DOHH2 (cell line): Measurements from ENCODE around the gene SETDB1.

Experiments
- H3F3A ChIP-seq: fragments of 200-600 bp; sonication (generic), shearing (Covaris generic); 2 replicates; pipeline ENCODE4 v1.6.0; 2016; ENCODE audit warnings: antibody characterized with exemption, mild to moderate bottlenecking; ENCODE audit not compliant: control insufficient read depth, insufficient read depth
- H3K27ac ChIP-seq: fragments of 200-600 bp; sonication (generic); 2 replicates; pipeline ENCODE4 v1.5.1; 2014; ENCODE audit warnings: low read depth, mild to moderate bottlenecking, low read length, moderate library complexity
- H3K27me3 ChIP-seq: fragments of 200-600 bp; sonication (generic); 2 replicates; pipeline ENCODE4 v1.6.1; 2014; ENCODE audit warnings: mild to moderate bottlenecking, low read length, mixed read lengths; ENCODE audit not compliant: control insufficient read depth
- H3K36me3 ChIP-seq: fragments of 200-600 bp; sonication (generic); 2 replicates; pipeline ENCODE4 v1.6.1; 2014; ENCODE audit warnings: mild to moderate bottlenecking, low read length, moderate library complexity, mixed read lengths; ENCODE audit not compliant: control insufficient read depth
- H3K4me1 ChIP-seq: fragments of 200-600 bp; sonication (generic); 2 replicates; pipeline ENCODE4 v1.6.1; 2014; ENCODE audit warnings: mild to moderate bottlenecking, low read length, mixed read lengths; ENCODE audit not compliant: control insufficient read depth
- H3K4me2 ChIP-seq: fragments of 200-600 bp; sonication (generic); 2 replicates; pipeline ENCODE4 v1.6.0; 2014; ENCODE audit warnings: mild to moderate bottlenecking, low read length, moderate library complexity
- H3K4me3 ChIP-seq: fragments of 200-600 bp; sonication (generic); 2 replicates; pipeline ENCODE4 v1.5.1; 2014; ENCODE audit warnings: mild to moderate bottlenecking, low read length, mixed read lengths
- H3K79me2 ChIP-seq: fragments of 200-600 bp; sonication (generic); 2 replicates; pipeline ENCODE4 v1.6.1; 2014; ENCODE audit warnings: mild to moderate bottlenecking, low read length, mixed read lengths; ENCODE audit not compliant: control insufficient read depth
- H3K9me2 ChIP-seq: fragments of 200-600 bp; sonication (generic); replicated peaks from 2 replicates; pipeline ENCODE4 v1.6.1; 2014; ENCODE audit warnings: mild to moderate bottlenecking, low read length, mixed read lengths; ENCODE audit not compliant: control insufficient read depth
- H3K9me3 ChIP-seq: fragments of 200-600 bp; sonication (generic); 2 replicates; pipeline ENCODE4 v1.6.1; 2014; ENCODE audit warnings: antibody characterized with exemption, low read length, mixed read lengths; ENCODE audit not compliant: control insufficient read depth, insufficient read depth
- H4K20me1 ChIP-seq: fragments of 200-600 bp; sonication (generic); 2 replicates; pipeline ENCODE4 v1.6.0; 2014; ENCODE audit warnings: low read depth, mild to moderate bottlenecking, antibody characterized with exemption, low read length, moderate library complexity; ENCODE audit not compliant: control insufficient read depth, insufficient read depth
- CTCF ChIP-seq: fragments of 200-600 bp; sonication (generic); IDR thresholded peaks from one replicate; pipeline ENCODE4 v1.5.1; 2014; ENCODE audit warnings: antibody characterized with exemption, mild to moderate bottlenecking, low read depth, low read length; ENCODE audit not compliant: poor library complexity, severe bottlenecking
- EZH2phosphoT487 ChIP-seq: fragments of 200-600 bp; sonication (generic); IDR thresholded peaks from 2 replicates; pipeline ENCODE4 v1.6.1; 2017; ENCODE audit warnings: borderline replicate concordance, mild to moderate bottlenecking, antibody characterized with exemption, low read length, moderate library complexity, mixed read lengths

The SETDB1 gene

DNA sequence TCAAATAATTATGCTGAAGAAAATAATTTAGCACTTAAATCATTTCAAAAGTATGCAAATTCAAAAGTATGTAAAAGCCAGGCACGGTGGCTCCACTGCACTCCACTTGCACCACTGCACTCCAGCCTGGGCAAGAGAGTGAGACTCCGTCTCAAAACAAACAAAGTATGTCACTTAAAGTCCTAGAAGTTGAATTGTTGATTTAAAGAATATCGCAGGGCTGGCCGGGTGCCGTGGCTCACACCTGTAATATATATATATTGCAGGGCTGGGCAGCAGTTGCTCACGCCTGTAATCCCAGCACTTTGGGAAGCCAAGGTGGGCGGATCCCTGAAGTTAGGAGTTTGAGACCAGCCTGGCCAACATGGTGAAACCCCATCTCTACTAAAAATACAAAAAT lies 8.8 kb upstream of the SETDB1 start:
- Histone ChIP-seq H3K27me3 (no peaks in the 10 kb centered on the region), H3K27ac (no peak overlapping the region), H3K4me2 (no peak overlapping the region), H3K36me3 (no peaks in the 10 kb centered on the region), H3K4me1 (peaks cover 4% of the 10 kb centered on the region), H3K4me3 (no peak overlapping the region), H3F3A (no peaks in the 10 kb centered on the region), H3K9me2 (no peaks in the 10 kb centered on the region), H3K9me3 (no peaks in the 10 kb centered on the region), H4K20me1 (no peaks in the 10 kb centered on the region), H3K79me2 (no peaks in the 10 kb centered on the region)
- TF ChIP-seq CTCF (no peak), EZH2phosphoT487 (no peak)

- H3K27ac ChIP-seq: peak overlapping the region; percentile 14; the same call in 1 of the 2 replicates
Observed at GRCh38 chr1:150922519-150922975, 3.6 kb upstream of the SETDB1 start.

GRCh38 chr1:150925080-150925479 lies 1.1 kb upstream of the SETDB1 start:
- Histone ChIP-seq H3K4me2 (peak overlapping the region; percentile 93), H4K20me1 (no peaks in the 10 kb centered on the region), H3K9me2 (no peaks in the 10 kb centered on the region), H3K36me3 (peaks cover 28% of the 10 kb centered on the region), H3K4me1 (peaks cover 36% of the 10 kb centered on the region), H3K27me3 (no peaks in the 10 kb centered on the region), H3F3A (peaks cover 9% of the 10 kb centered on the region; the same call in 1 of the 2 replicates), H3K27ac (peak overlapping the region; percentile 90), H3K79me2 (peaks cover 33% of the 10 kb centered on the region), H3K4me3 (peak overlapping the region; percentile 91), H3K9me3 (peaks cover 3% of the 10 kb centered on the region; the same call in 1 of the 2 replicates)
- TF ChIP-seq CTCF: no peak
- TF ChIP-seq EZH2phosphoT487: no peak

More at GRCh38 chr1:150922519-150922975, 3.6 kb upstream of the SETDB1 start:
- peaks cover 9% of the 10 kb centered on the region; the same call in 1 of the 2 replicates for H3F3A ChIP-seq
- H3K79me2 ChIP-seq: peaks cover 14% of the 10 kb centered on the region
- peak overlapping the region; percentile 19 for H3K4me2 ChIP-seq
- no peaks in the 10 kb centered on the region for H3K9me2 ChIP-seq
- TF ChIP-seq EZH2phosphoT487 (no peak), CTCF (peak; percentile 86)
- peaks cover 32% of the 10 kb centered on the region for H3K4me1 ChIP-seq
- H3K4me3 ChIP-seq: no peak overlapping the region
- H3K36me3 ChIP-seq: peaks cover 6% of the 10 kb centered on the region
- H3K27me3 ChIP-seq: no peaks in the 10 kb centered on the region
- no peaks in the 10 kb centered on the region for H3K9me3 ChIP-seq
- no peaks in the 10 kb centered on the region for H4K20me1 ChIP-seq
